T-cell (primary cell): ENCODE data around the gene GPC5. TPM values are rescaled to one million over a fixed set of nuclear protein-coding genes. Genes with fewer than 3 reads are reported as not detected.
"Not testable (repeated sequence)": the region's sequence is repeated elsewhere in the genome, so short reads cannot be mapped to it uniquely, and the experiment has no call there.

Experiments
- ATAC-seq, 4 experiments: fragments of 200-7000 bp in 3 of 4; fragments of 150-1000 bp in 1 of 4; cut with Tn5 transposase; replicated peaks in 1 of 4; 1 replicate in 3 of 4; 2 replicates in 1 of 4; pipeline ENCODE4 v1.10.0; 2021; ENCODE audit warnings: moderate library complexity in 3 of 4, mild to moderate bottlenecking in 2 of 4, moderate number of reproducible peaks in 1 of 4
- CTCF ChIA-PET, 2 donors: fragments of 300-600 bp; sonication (Branson Sonifier 250); formaldehyde crosslinking; loops; one replicate each; lab custom pipeline; 2022; ENCODE audit warnings: antibody characterized with exemption in 2 of 2; lab: Charles Lee
- POLR2A ChIA-PET, 2 donors: fragments of 300-600 bp; sonication (Branson Sonifier 250); formaldehyde crosslinking; loops; one replicate each; lab custom pipeline; 2022; ENCODE audit warnings: antibody characterized with exemption in 2 of 2; lab: Charles Lee
- DNase-seq, 35 experiments: peaks; one replicate each; pipeline versions ENCODE4 v3.0.0 to v3.0.0-alpha.2; 2013 to 2023
- H3K27ac ChIP-seq: one replicate; pipeline ENCODE4 v1.5.1; 2013; ENCODE audit warnings: low read length
- H3K27me3 ChIP-seq, 2 experiments: replicated peaks in 1 of 2; 1 replicate in 1 of 2; 2 replicates in 1 of 2; pipeline versions ENCODE4 v1.6.1 to v1.7.0; 2013; ENCODE audit warnings: low read length in 1 of 2, mixed read lengths in 1 of 2; ENCODE audit not compliant: control insufficient read depth in 2 of 2, insufficient read depth in 2 of 2; ENCODE audit errors: extremely low read depth in 1 of 2
- H3K36me3 ChIP-seq, 2 donors: 1 replicate in 1 of 2; 2 replicates in 1 of 2; pipeline versions ENCODE4 v1.6.1 to v1.7.0; 2013; ENCODE audit warnings: low read length in 1 of 2; ENCODE audit not compliant: control insufficient read depth in 2 of 2, insufficient read depth in 1 of 2; ENCODE audit errors: extremely low read depth in 1 of 2
- H3K4me1 ChIP-seq, 2 experiments: 1 replicate in 1 of 2; 2 replicates in 1 of 2; pipeline versions ENCODE4 v1.6.1 to v1.7.0; 2013; ENCODE audit warnings: low read length in 2 of 2, mixed read lengths in 1 of 2; ENCODE audit not compliant: insufficient read depth in 2 of 2, control insufficient read depth in 1 of 2; ENCODE audit errors: extremely low read depth in 1 of 2
- H3K4me3 ChIP-seq, 2 donors: 1 replicate in 1 of 2; 2 replicates in 1 of 2; pipeline versions ENCODE4 v1.5.1 to v1.7.0; 2013; ENCODE audit warnings: mild to moderate bottlenecking in 2 of 2, low read length in 1 of 2, moderate library complexity in 1 of 2; ENCODE audit not compliant: control insufficient read depth in 1 of 2; ENCODE audit errors: extremely low read depth in 1 of 2
- H3K9me3 ChIP-seq: 2 replicates; pipeline ENCODE4 v1.7.0; 2013
- H3K27ac Mint-ChIP-seq, 2 donors: one replicate each; pipeline ENCODE4 v1.8.0; 2020 to 2021; ENCODE audit warnings: mild to moderate bottlenecking in 2 of 2, mixed read lengths in 2 of 2
- H3K27me3 Mint-ChIP-seq, 2 donors: one replicate each; pipeline ENCODE4 v1.8.0; 2021 to 2022; ENCODE audit warnings: mixed read lengths in 2 of 2
- H3K36me3 Mint-ChIP-seq: one replicate; pipeline ENCODE4 v1.8.0; 2021; ENCODE audit warnings: mixed read lengths
- H3K4me1 Mint-ChIP-seq, 3 donors: one replicate each; pipeline ENCODE4 v1.8.0; 2020 to 2022; ENCODE audit warnings: mixed read lengths in 3 of 3, mild to moderate bottlenecking in 1 of 3
- H3K4me3 Mint-ChIP-seq, 3 donors: one replicate each; pipeline ENCODE4 v1.8.0; 2020 to 2022; ENCODE audit warnings: mild to moderate bottlenecking in 3 of 3, mixed read lengths in 3 of 3, moderate library complexity in 3 of 3
- H3K9me3 Mint-ChIP-seq, 3 donors: one replicate each; pipeline ENCODE4 v1.8.0; 2020 to 2022; ENCODE audit warnings: mixed read lengths in 3 of 3
- WGBS: methylation state at CpG from one replicate; pipeline ENCODE4 v1.1.5; 2013; ENCODE audit warnings: missing lambda C conversion rate; ENCODE audit not compliant: insufficient coverage; 5-methylcytosine and 5-hydroxymethylcytosine counted together
- total RNA-seq, 35 experiments: library from RNA in 6 of 35; stranded (reverse) in 6 of 35; fragments of 120-200 nt in 1 of 35; gene quantifications; one replicate each; pipeline versions ENCODE4 v1.2.1 to v1.2.4 and lab custom pipeline; 2013 to 2026

The GPC5 gene
- total RNA-seq, 5 donors from 2014 or later (not counting 1 experiment from before 2014, with no cell fraction given): 0.12 to 0.39 (median 0.26) TPM

- Histone ChIP-seq H3K36me3 (no peaks in the 10 kb centered on the region), H3K27me3 (no peaks in the 10 kb centered on the region), H3K27ac (no peak overlapping the region), H3K4me3 (no peak overlapping the region), H3K9me3 (no peaks in the 10 kb centered on the region), H3K4me1 (no peaks in the 10 kb centered on the region)
- H3K4me3 Mint-ChIP-seq: no peak overlapping the region
- CTCF ChIA-PET: no interaction called here
- POLR2A ChIA-PET: interaction anchor here in 1 of 2 donors (0.7 kb wide), 1 partner anchor 179 kb away, joined by 3 read pairs; no protein-coding TSS in a partner anchor
- H3K9me3 Mint-ChIP-seq: peaks cover 0 to 15% (median 8%) of the 10 kb centered on the region in 3 donors
- H3K27ac Mint-ChIP-seq: no peak overlapping the region
- H3K27me3 Mint-ChIP-seq: no peaks in the 10 kb centered on the region
- no CpG with 5 or more reads among the region's 3 CpGs for WGBS
- H3K36me3 Mint-ChIP-seq: no peaks in the 10 kb centered on the region
- DNase-seq (no peak), ATAC-seq (no peak)
- no peaks in the 10 kb centered on the region for H3K4me1 Mint-ChIP-seq
Observed at GRCh38 chr13:92530364-92530763, 1131.9 kb downstream of the GPC5 start.

- H3K9me3 Mint-ChIP-seq: peaks cover 2 to 7% (median 4%) of the 10 kb centered on the region in 3 donors
- no peak for DNase-seq
- no peak overlapping the region for H3K4me3 ChIP-seq
- H3K27ac Mint-ChIP-seq: no peak overlapping the region
- no peaks in the 10 kb centered on the region for H3K36me3 Mint-ChIP-seq
- H3K27me3 Mint-ChIP-seq: no peaks in the 10 kb centered on the region
- no peak for ATAC-seq
- H3K4me1 Mint-ChIP-seq: no peaks in the 10 kb centered on the region
- H3K9me3 ChIP-seq: no peaks in the 10 kb centered on the region
- CTCF ChIA-PET: no interaction called here
- H3K36me3 ChIP-seq: no peaks in the 10 kb centered on the region
- WGBS: 83% methylated on average over 3 of the region's 6 CpGs
- H3K27ac ChIP-seq: no peak overlapping the region
- H3K4me1 ChIP-seq: no peaks in the 10 kb centered on the region
- no peaks in the 10 kb centered on the region for H3K27me3 ChIP-seq
- H3K4me3 Mint-ChIP-seq: no peak overlapping the region
- POLR2A ChIA-PET: no interaction called here
Observed at GRCh38 chr13:92535222-92536006, 1137.0 kb downstream of the GPC5 start.

- peaks cover 6 to 9% (median 8%) of the 10 kb centered on the region in 3 donors for H3K9me3 Mint-ChIP-seq
- H3K27me3 Mint-ChIP-seq: no peaks in the 10 kb centered on the region
- H3K9me3 ChIP-seq: no peaks in the 10 kb centered on the region
- no peak overlapping the region for H3K27ac ChIP-seq
- WGBS: no CpG with 5 or more reads among the region's 2 CpGs
- no peaks in the 10 kb centered on the region for H3K36me3 Mint-ChIP-seq
- no peaks in the 10 kb centered on the region for H3K36me3 ChIP-seq
- H3K4me3 Mint-ChIP-seq: no peak overlapping the region
- H3K4me1 ChIP-seq: no peaks in the 10 kb centered on the region
- H3K4me3 ChIP-seq: no peak overlapping the region
- DNase-seq (no peak), ATAC-seq (no peak)
- POLR2A ChIA-PET: no interaction called here
- no peaks in the 10 kb centered on the region for H3K4me1 Mint-ChIP-seq
- CTCF ChIA-PET: no interaction called here
- H3K27ac Mint-ChIP-seq: no peak overlapping the region
- H3K27me3 ChIP-seq: no peaks in the 10 kb centered on the region
Observed at GRCh38 chr13:92537471-92537870, 1139.0 kb downstream of the GPC5 start.

GRCh38 chr13:92538164-92538563 is 1139.7 kb downstream of the GPC5 start:
- Histone ChIP-seq H3K36me3 (no peaks in the 10 kb centered on the region), H3K4me1 (no peaks in the 10 kb centered on the region), H3K4me3 (no peak overlapping the region), H3K27ac (no peak overlapping the region), H3K27me3 (no peaks in the 10 kb centered on the region), H3K9me3 (no peaks in the 10 kb centered on the region)
- Mint-ChIP-seq H3K4me3 (no peak overlapping the region), H3K36me3 (no peaks in the 10 kb centered on the region), H3K9me3 (peaks cover 6 to 15% (median 8%) of the 10 kb centered on the region in 3 donors), H3K27me3 (no peaks in the 10 kb centered on the region), H3K4me1 (no peaks in the 10 kb centered on the region), H3K27ac (no peak overlapping the region)
- ChIA-PET POLR2A (no interaction called here), CTCF (no interaction called here)
- 90% methylated on average over 3 of the region's 3 CpGs for WGBS
- DNase-seq (no peak), ATAC-seq (no peak)

GRCh38 chr13:92539148-92539547 is 1140.7 kb downstream of the GPC5 start:
- H3K36me3 ChIP-seq, POLR2A ChIA-PET, H3K27me3 Mint-ChIP-seq, H3K9me3 ChIP-seq, H3K36me3 Mint-ChIP-seq, H3K27me3 ChIP-seq, H3K4me1 Mint-ChIP-seq, DNase-seq, ATAC-seq, CTCF ChIA-PET, H3K27ac ChIP-seq, H3K4me3 Mint-ChIP-seq, H3K4me1 ChIP-seq, H3K27ac Mint-ChIP-seq, H3K4me3 ChIP-seq: not testable (repeated sequence)
- WGBS: 80% methylated on average over 1 of the region's 4 CpGs
- H3K9me3 Mint-ChIP-seq: peaks cover 5 to 15% (median 8%) of the 10 kb centered on the region in 3 donors

- Mint-ChIP-seq H3K9me3 (peaks cover 3 to 8% (median 5%) of the 10 kb centered on the region in 3 donors), H3K4me1 (no peaks in the 10 kb centered on the region), H3K4me3 (no peak overlapping the region), H3K27me3 (no peaks in the 10 kb centered on the region), H3K27ac (no peak overlapping the region), H3K36me3 (no peaks in the 10 kb centered on the region)
- Histone ChIP-seq H3K9me3 (no peaks in the 10 kb centered on the region), H3K36me3 (no peaks in the 10 kb centered on the region), H3K4me3 (no peak overlapping the region), H3K27me3 (no peaks in the 10 kb centered on the region), H3K27ac (no peak overlapping the region), H3K4me1 (no peaks in the 10 kb centered on the region)
- WGBS: no CpG with 5 or more reads among the region's 3 CpGs
- DNase-seq: no peak
- ChIA-PET POLR2A (no interaction called here), CTCF (no interaction called here)
- no peak for ATAC-seq
Observed at GRCh38 chr13:92547266-92547665, 1148.8 kb downstream of the GPC5 start.
